Natural killer cell treated with Interleukin-12 subunit alpha and Interleukin-12 subunit beta and Interleukin-15 and Interleukin-18, amount 100 ng/mL, for 72 hours (primary cell): ENCODE data around the gene DAP3. TPM values are rescaled to one million over a fixed set of nuclear protein-coding genes. Genes with fewer than 3 reads are reported as not detected.
"Not testable (repeated sequence)": the region's sequence is repeated elsewhere in the genome, so short reads cannot be mapped to it uniquely, and the experiment has no call there.

Experiments
- ATAC-seq, 2 donors: fragments of 150-1000 bp; cut with Tn5 transposase in 1 of 2; sonication (Bioruptor Pico), chemical (Tn5 transposase) in 1 of 2; 2 replicates each; pipeline ENCODE4 v1.10.0; 2021
- DNase-seq: peaks from one replicate; pipeline ENCODE4 v3.0.0; 2022; ENCODE audit warnings: low spot score
- H3K27ac Mint-ChIP-seq, 2 donors: 1 replicate in 1 of 2; 2 replicates in 1 of 2; pipeline ENCODE4 v1.8.0; 2022; ENCODE audit warnings: mixed read lengths in 2 of 2, mild to moderate bottlenecking in 1 of 2, moderate library complexity in 1 of 2
- H3K27me3 Mint-ChIP-seq, 2 donors: 1 replicate in 1 of 2; 2 replicates in 1 of 2; pipeline ENCODE4 v1.8.0; 2022; ENCODE audit warnings: mixed read lengths in 2 of 2
- H3K36me3 Mint-ChIP-seq: one replicate; pipeline ENCODE4 v1.8.0; 2022; ENCODE audit warnings: mixed read lengths
- H3K4me1 Mint-ChIP-seq, 2 donors: 1 replicate in 1 of 2; 2 replicates in 1 of 2; pipeline ENCODE4 v1.8.0; 2022; ENCODE audit warnings: low read depth in 2 of 2, mixed read lengths in 2 of 2, mild to moderate bottlenecking in 1 of 2
- H3K4me3 Mint-ChIP-seq: one replicate; pipeline ENCODE4 v1.8.0; 2022; ENCODE audit warnings: mixed read lengths
- H3K9me3 Mint-ChIP-seq: 2 replicates; pipeline ENCODE4 v1.8.0; 2022; ENCODE audit warnings: mixed read lengths
- total RNA-seq, 2 donors: library from RNA; stranded (reverse); gene quantifications; one replicate each; pipeline ENCODE4 v1.2.3, GENCODE V29; 2022

DAP3 gene
- total RNA-seq, result 100 to 1,000 TPM; 127 to 215 TPM

- peak within 1 kb of the TSS; percentile 92 to 94 for H3K27ac Mint-ChIP-seq
- not testable (repeated sequence) for ATAC-seq, H3K27me3 Mint-ChIP-seq, H3K9me3 Mint-ChIP-seq, DNase-seq
- H3K4me1 Mint-ChIP-seq, result peaks cover 37 to 46% of the 10 kb centered on the region in 2 donors
- peaks cover 11% of the 10 kb centered on the region for H3K36me3 Mint-ChIP-seq
- peak within 1 kb of the TSS; percentile 98 for H3K4me3 Mint-ChIP-seq
Measured at GRCh38 chr1:155689081-155689607, at the start of gene DAP3. TSS of gene DAP3 (plus strand) at chr1:155689091. CDS start at chr1:155709780, 20,689 bp downstream.

- Mint-ChIP-seq H3K27me3 (no peaks in the 10 kb centered on the region), H3K9me3 (peaks cover 12% of the 10 kb centered on the region), H3K36me3 (peaks cover 9% of the 10 kb centered on the region), H3K27ac (no peak overlapping the region), H3K4me3 (no peak overlapping the region), H3K4me1 (peaks cover 5 to 10% of the 10 kb centered on the region in 2 donors)
- ATAC-seq, result no peak
- no peak for DNase-seq
Measured at GRCh38 chr1:155640367-155640766, 48.5 kb upstream of the DAP3 start.

- not testable (repeated sequence) for H3K36me3 Mint-ChIP-seq, DNase-seq, H3K4me3 Mint-ChIP-seq, H3K27ac Mint-ChIP-seq, H3K4me1 Mint-ChIP-seq, ATAC-seq, H3K27me3 Mint-ChIP-seq
- peaks cover 12% of the 10 kb centered on the region for H3K9me3 Mint-ChIP-seq
Measured at GRCh38 chr1:155642559-155643180, 46.2 kb upstream of the DAP3 start.

- Mint-ChIP-seq H3K4me1 (no peaks in the 10 kb centered on the region), H3K9me3 (peaks cover 12% of the 10 kb centered on the region), H3K27me3 (peaks cover 0 to 3% of the 10 kb centered on the region in 2 donors), H3K36me3 (peaks cover 9% of the 10 kb centered on the region), H3K27ac (no peak overlapping the region), H3K4me3 (no peak overlapping the region)
- DNase-seq (no peak), ATAC-seq (no peak)
Measured at GRCh38 chr1:155643230-155643629, 45.7 kb upstream of the DAP3 start.

- H3K36me3 Mint-ChIP-seq, result peaks cover 9% of the 10 kb centered on the region
- peaks cover 0 to 3% of the 10 kb centered on the region in 2 donors for H3K4me1 Mint-ChIP-seq
- H3K27ac Mint-ChIP-seq, result no peak overlapping the region
- no peak overlapping the region for H3K4me3 Mint-ChIP-seq
- ATAC-seq (no peak), DNase-seq (no peak)
- peaks cover 12% of the 10 kb centered on the region for H3K9me3 Mint-ChIP-seq
- peaks cover 0 to 5% of the 10 kb centered on the region in 2 donors for H3K27me3 Mint-ChIP-seq
Measured at GRCh38 chr1:155645034-155645598, 43.8 kb upstream of the DAP3 start.

- no peak overlapping the region for H3K27ac Mint-ChIP-seq
Measured at GRCh38 chr1:155645648-155646047, 43.2 kb upstream of the DAP3 start.

GRCh38 chr1:155646307-155646706 is 42.6 kb upstream of the DAP3 start:
- Mint-ChIP-seq H3K27me3 (peaks cover 0 to 5% of the 10 kb centered on the region in 2 donors), H3K27ac (no peak overlapping the region), H3K9me3 (peaks cover 12% of the 10 kb centered on the region), H3K4me3 (no peak overlapping the region), H3K36me3 (peaks cover 9% of the 10 kb centered on the region), H3K4me1 (peaks cover 0 to 3% of the 10 kb centered on the region in 2 donors)
- no peak for ATAC-seq
- DNase-seq, result no peak

More at GRCh38 chr1:155645648-155646047, 43.2 kb upstream of the DAP3 start:
- ATAC-seq, result no peak
- H3K36me3 Mint-ChIP-seq, result peaks cover 9% of the 10 kb centered on the region
- no peak overlapping the region for H3K4me3 Mint-ChIP-seq
- peaks cover 0 to 3% of the 10 kb centered on the region in 2 donors for H3K4me1 Mint-ChIP-seq
- no peak for DNase-seq
- peaks cover 12% of the 10 kb centered on the region for H3K9me3 Mint-ChIP-seq
- H3K27me3 Mint-ChIP-seq, result peaks cover 0 to 5% of the 10 kb centered on the region in 2 donors

- Mint-ChIP-seq H3K36me3 (no peaks in the 10 kb centered on the region), H3K4me1 (peaks cover 0 to 3% of the 10 kb centered on the region in 2 donors), H3K9me3 (peaks cover 2% of the 10 kb centered on the region), H3K27ac (no peak overlapping the region), H3K4me3 (no peak overlapping the region), H3K27me3 (peaks cover 0 to 5% of the 10 kb centered on the region in 2 donors)
- ATAC-seq (no peak), DNase-seq (no peak)
Measured at GRCh38 chr1:155648207-155649147, 40.4 kb upstream of the DAP3 start.

GRCh38 chr1:155649676-155650075 is 39.2 kb upstream of the DAP3 start:
- no peaks in the 10 kb centered on the region for H3K36me3 Mint-ChIP-seq
- ATAC-seq (no peak), DNase-seq (no peak)
- H3K27me3 Mint-ChIP-seq, result peaks cover 0 to 5% of the 10 kb centered on the region in 2 donors
- no peak overlapping the region for H3K27ac Mint-ChIP-seq
- no peaks in the 10 kb centered on the region for H3K9me3 Mint-ChIP-seq
- H3K4me1 Mint-ChIP-seq, result peaks cover 0 to 3% of the 10 kb centered on the region in 2 donors
- no peak overlapping the region for H3K4me3 Mint-ChIP-seq

GRCh38 chr1:155650231-155650757 is 38.6 kb upstream of the DAP3 start:
- DNase-seq (no peak), ATAC-seq (no peak)
- Mint-ChIP-seq H3K4me1 (peaks cover 0 to 3% of the 10 kb centered on the region in 2 donors), H3K27me3 (peaks cover 0 to 5% of the 10 kb centered on the region in 2 donors), H3K9me3 (no peaks in the 10 kb centered on the region), H3K36me3 (no peaks in the 10 kb centered on the region), H3K27ac (no peak overlapping the region), H3K4me3 (no peak overlapping the region)

GRCh38 chr1:155651861-155652661 is 36.8 kb upstream of the DAP3 start:
- no peak overlapping the region for H3K27ac Mint-ChIP-seq
- H3K36me3 Mint-ChIP-seq, result no peaks in the 10 kb centered on the region
- peaks cover 0 to 3% of the 10 kb centered on the region in 2 donors for H3K4me1 Mint-ChIP-seq
- no peak for ATAC-seq
- H3K9me3 Mint-ChIP-seq, result no peaks in the 10 kb centered on the region
- peaks cover 0 to 2% of the 10 kb centered on the region in 2 donors for H3K27me3 Mint-ChIP-seq
- DNase-seq, result no peak
- no peak overlapping the region for H3K4me3 Mint-ChIP-seq

GRCh38 chr1:155652951-155653350 is 35.9 kb upstream of the DAP3 start:
- Mint-ChIP-seq H3K4me3 (no peak overlapping the region), H3K4me1 (peaks cover 0 to 3% of the 10 kb centered on the region in 2 donors), H3K36me3 (no peaks in the 10 kb centered on the region), H3K27ac (no peak overlapping the region), H3K27me3 (peaks cover 0 to 2% of the 10 kb centered on the region in 2 donors), H3K9me3 (no peaks in the 10 kb centered on the region)
- no peak for DNase-seq
- ATAC-seq, result no peak

- Mint-ChIP-seq H3K9me3 (no peaks in the 10 kb centered on the region), H3K4me3 (no peak overlapping the region), H3K27ac (no peak overlapping the region), H3K4me1 (peaks cover 0 to 3% of the 10 kb centered on the region in 2 donors), H3K36me3 (peaks cover 32% of the 10 kb centered on the region), H3K27me3 (no peaks in the 10 kb centered on the region)
- no peak for DNase-seq
- ATAC-seq, result no peak
Measured at GRCh38 chr1:155657463-155657862, 31.4 kb upstream of the DAP3 start.
